ENCODE measurements around the gene AQP3.

AQP3 gene

GRCh38 chr9:33408087-33408486 lies 39.3 kb downstream of the AQP3 start:
- Histone ChIP-seq H3K27me3 (ENCODE audit: low read length) (no peaks in the 10 kb centered on the region), H3K9me2 (replicated peaks; ENCODE audit: insufficient read depth, low read length) (no peaks in the 10 kb centered on the region), H3K36me3 (ENCODE audit: low read length) (no peaks in the 10 kb centered on the region), H3K27ac (ENCODE audit: low read depth, low read length) (no peak overlapping the region), H3K79me2 (ENCODE audit: insufficient read depth, low read length) (no peaks in the 10 kb centered on the region), H3K4me2 (ENCODE audit: low read depth, low read length, poor library complexity, severe bottlenecking) (no peak overlapping the region), H3F3A (ENCODE audit: insufficient read depth) (no peaks in the 10 kb centered on the region), H3K4me3 (ENCODE audit: insufficient read depth, low read length, poor library complexity, severe bottlenecking) (no peak overlapping the region), H3K9me3 (ENCODE audit: insufficient read depth, low read length) (no peaks in the 10 kb centered on the region), H4K20me1 (ENCODE audit: low read depth, low read length) (no peaks in the 10 kb centered on the region), H2AFZ (ENCODE audit: low read depth, low read length, severe bottlenecking) (no peak overlapping the region), H3K9ac (ENCODE audit: low read length) (no peak overlapping the region)
- TF ChIP-seq CTCF (IDR thresholded peaks at IDR 0.05; ENCODE audit: insufficient read depth, low read length, poor library complexity, severe bottlenecking) (no peak), EZH2phosphoT487 (conservative IDR thresholded peaks at IDR 0.05; ENCODE audit: low read length) (no peak)

- no peak overlapping the region for H2AFZ ChIP-seq (ENCODE audit: low read depth, low read length, severe bottlenecking)
- H3K4me3 ChIP-seq (ENCODE audit: insufficient read depth, low read length, poor library complexity, severe bottlenecking), result no peak overlapping the region
These were observed 40.3 kb downstream of the AQP3 start for GRCh38 chr9:33407061-33407460.

GRCh38 chr9:33404788-33405362 lies 42.5 kb downstream of the AQP3 start:
- TF ChIP-seq EZH2phosphoT487 (conservative IDR thresholded peaks at IDR 0.05; ENCODE audit: low read length) (no peak), CTCF (IDR thresholded peaks at IDR 0.05; ENCODE audit: insufficient read depth, low read length, poor library complexity, severe bottlenecking) (no peak)

More at GRCh38 chr9:33407061-33407460, 40.3 kb downstream of the AQP3 start:
- Histone ChIP-seq H3K79me2 (ENCODE audit: insufficient read depth, low read length) (no peaks in the 10 kb centered on the region), H4K20me1 (ENCODE audit: low read depth, low read length) (no peaks in the 10 kb centered on the region), H3K27ac (ENCODE audit: low read depth, low read length) (no peak overlapping the region), H3K9ac (ENCODE audit: low read length) (no peak overlapping the region), H3K4me2 (ENCODE audit: low read depth, low read length, poor library complexity, severe bottlenecking) (no peak overlapping the region), H3K9me3 (ENCODE audit: insufficient read depth, low read length) (no peaks in the 10 kb centered on the region), H3F3A (ENCODE audit: insufficient read depth) (no peaks in the 10 kb centered on the region), H3K27me3 (ENCODE audit: low read length) (no peaks in the 10 kb centered on the region), H3K36me3 (ENCODE audit: low read length) (no peaks in the 10 kb centered on the region), H3K9me2 (replicated peaks; ENCODE audit: insufficient read depth, low read length) (no peaks in the 10 kb centered on the region)
- TF ChIP-seq CTCF (IDR thresholded peaks at IDR 0.05; ENCODE audit: insufficient read depth, low read length, poor library complexity, severe bottlenecking) (no peak), EZH2phosphoT487 (conservative IDR thresholded peaks at IDR 0.05; ENCODE audit: low read length) (no peak)

More at GRCh38 chr9:33404788-33405362, 42.5 kb downstream of the AQP3 start:
- H3K79me2 ChIP-seq (ENCODE audit: insufficient read depth, low read length), result no peaks in the 10 kb centered on the region
- H3K27ac ChIP-seq (ENCODE audit: low read depth, low read length), result no peak overlapping the region
- H3K4me3 ChIP-seq (ENCODE audit: insufficient read depth, low read length, poor library complexity, severe bottlenecking), result no peak overlapping the region
- H4K20me1 ChIP-seq (ENCODE audit: low read depth, low read length), result no peaks in the 10 kb centered on the region
- no peak overlapping the region for H3K4me2 ChIP-seq (ENCODE audit: low read depth, low read length, poor library complexity, severe bottlenecking)
- H3K9me2 ChIP-seq (replicated peaks; ENCODE audit: insufficient read depth, low read length), result no peaks in the 10 kb centered on the region
- no peaks in the 10 kb centered on the region for H3F3A ChIP-seq (ENCODE audit: insufficient read depth)
- no peak overlapping the region for H3K9ac ChIP-seq (ENCODE audit: low read length)
- no peaks in the 10 kb centered on the region for H3K36me3 ChIP-seq (ENCODE audit: low read length)
- H2AFZ ChIP-seq (ENCODE audit: low read depth, low read length, severe bottlenecking), result no peak overlapping the region
- H3K9me3 ChIP-seq (ENCODE audit: insufficient read depth, low read length), result no peaks in the 10 kb centered on the region
- H3K27me3 ChIP-seq (ENCODE audit: low read length), result no peaks in the 10 kb centered on the region
